K562 treated with DMSO at 1 percent for 48 hours (cell line): ENCODE data around the gene GRK2. TPM values are rescaled to one million over a fixed set of nuclear protein-coding genes. Genes with fewer than 3 reads are reported as not detected.

Experiments used
- total RNA-seq: library from RNA; unstranded; fragments of 300-600 nt; gene quantifications from 2 replicates; pipeline ENCODE4 v1.2.3, GENCODE V29; 2022; ENCODE audit warnings: low replicate concordance; ENCODE audit errors: extremely low read depth

The GRK2 gene
- 509 TPM in 1 of 2 replicates, not detected in the other for total RNA-seq

DNA sequence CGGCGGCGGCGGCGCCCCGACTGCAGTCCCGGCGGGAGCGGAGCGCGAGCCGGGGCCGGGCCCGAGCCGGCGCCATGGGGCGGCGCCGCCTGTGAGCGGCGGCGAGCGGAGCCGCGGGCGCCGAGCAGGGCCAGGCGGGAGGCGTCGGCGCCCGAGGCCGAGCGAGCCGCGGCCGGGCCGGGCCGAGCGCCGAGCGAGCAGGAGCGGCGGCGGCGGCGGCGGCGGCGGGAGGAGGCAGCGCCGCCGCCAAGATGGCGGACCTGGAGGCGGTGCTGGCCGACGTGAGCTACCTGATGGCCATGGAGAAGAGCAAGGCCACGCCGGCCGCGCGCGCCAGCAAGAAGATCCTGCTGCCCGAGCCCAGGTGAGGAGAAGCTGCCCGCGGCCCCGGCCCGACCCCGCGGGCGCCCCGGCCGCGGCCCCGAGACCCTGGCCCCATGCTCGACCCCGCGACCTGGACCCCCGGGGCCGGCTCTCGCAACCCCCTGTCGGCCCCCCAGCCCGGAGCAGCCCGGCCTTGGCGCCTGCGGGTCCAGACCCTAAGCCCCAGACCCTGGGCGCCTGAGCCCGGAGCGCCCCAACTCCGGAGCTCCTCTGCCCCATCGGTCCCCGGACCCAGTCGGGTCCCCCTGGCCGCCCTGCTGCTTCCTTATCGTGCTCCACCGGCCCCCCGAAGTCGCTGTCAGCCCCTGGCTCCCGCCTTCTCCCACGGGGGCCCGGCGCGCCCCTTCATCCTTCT lies at the start of gene GRK2:
TSS of gene GRK2 (plus strand) at position 25 of the 739 bp plus-strand sequence. CDS start at position 252, 227 bp downstream.

DNA sequence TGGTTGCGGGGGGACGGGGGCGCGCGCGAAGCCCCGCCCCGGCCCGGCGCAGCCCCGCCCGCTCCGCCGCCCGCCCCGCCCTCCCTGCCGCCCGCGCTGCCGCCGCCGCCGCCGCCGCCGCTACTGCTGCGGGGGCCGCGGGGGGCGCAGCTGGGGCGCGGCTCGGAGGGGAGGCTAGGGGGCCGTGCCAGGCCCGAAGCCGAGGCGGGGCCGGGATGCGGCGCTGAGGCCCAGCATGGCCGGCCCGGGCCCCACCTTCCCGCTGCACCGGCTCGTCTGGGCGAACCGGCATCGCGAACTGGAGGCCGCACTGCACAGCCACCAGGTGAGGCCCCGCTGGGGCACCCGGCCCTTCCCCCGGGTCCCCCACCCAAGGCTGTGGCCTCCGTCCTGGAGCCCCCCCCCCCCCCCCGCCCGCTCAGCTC lies 23.0 kb downstream of the GRK2 start, which contains the start of gene ANKRD13D:
TSS of gene ANKRD13D (plus strand) at position 78 of the 425 bp plus-strand sequence. CDS start at position 236, 158 bp downstream.

DNA sequence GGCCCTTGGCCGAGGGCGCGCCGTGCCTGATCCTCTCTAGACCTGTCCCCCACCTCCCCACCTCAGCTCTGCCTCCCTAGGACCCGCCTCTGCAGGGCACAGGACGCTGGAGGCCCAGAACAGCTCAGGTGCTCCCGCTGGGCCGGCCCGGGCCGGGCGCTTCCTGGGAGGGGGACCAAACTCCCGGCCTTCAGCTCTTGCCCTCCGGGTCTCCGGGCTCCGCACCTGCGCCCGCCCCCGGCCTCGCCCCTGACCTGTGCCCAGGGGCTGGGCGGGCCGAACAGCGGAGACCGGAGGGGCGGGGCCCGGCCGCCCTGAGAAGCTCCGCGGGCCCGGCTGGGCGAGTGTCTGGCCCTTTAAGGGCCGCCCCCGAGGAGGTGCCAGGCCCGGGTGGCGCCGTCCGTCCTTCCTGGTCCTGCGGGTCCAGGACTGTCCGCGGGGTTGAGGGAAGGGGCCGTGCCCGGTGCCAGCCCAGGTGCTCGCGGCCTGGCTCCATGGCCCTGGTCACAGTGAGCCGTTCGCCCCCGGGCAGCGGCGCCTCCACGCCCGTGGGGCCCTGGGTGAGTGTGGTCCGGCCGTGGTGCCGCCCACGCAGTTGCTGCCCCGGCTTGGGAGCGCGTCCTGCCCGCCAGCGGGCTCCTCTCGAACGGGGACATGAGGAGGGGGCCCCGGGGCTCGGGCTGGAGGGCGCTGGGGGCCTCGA lies 37.0 kb downstream of the GRK2 start, which contains the start of gene SSH3:
TSS of gene SSH3 (plus strand) at position 399 of the 703 bp plus-strand sequence. CDS start at position 495, 96 bp downstream.

Other genes starting within 250 kb of the GRK2 start
- not detected in 2 replicates for gene SYT12, start 243.3 kb upstream of the GRK2 start, total RNA-seq
- not detected in 2 replicates for gene RHOD, start 209.6 kb upstream of the GRK2 start, total RNA-seq
- not detected in 2 replicates for gene KDM2A, start 147.2 kb upstream of the GRK2 start, total RNA-seq
- gene ANKRD13D, start 22.8 kb downstream of the GRK2 start, total RNA-seq, result not detected in 2 replicates
- gene SSH3, start 37.1 kb downstream of the GRK2 start, total RNA-seq, result not detected in 2 replicates
- not detected in 2 replicates for gene POLD4, start 87.1 kb downstream of the GRK2 start, total RNA-seq
- gene CLCF1, start 107.1 kb downstream of the GRK2 start, total RNA-seq, result not detected in 2 replicates
- gene RAD9A, start 125.5 kb downstream of the GRK2 start, total RNA-seq, result not detected in 2 replicates
- 468 TPM in 1 of 2 replicates, not detected in the other for gene PPP1CA, start 135.4 kb downstream of the GRK2 start, total RNA-seq
- not detected in 2 replicates for gene TBC1D10C, start 137.6 kb downstream of the GRK2 start, total RNA-seq
- not detected in 2 replicates for gene CARNS1, start 149.2 kb downstream of the GRK2 start, total RNA-seq
- gene RPS6KB2, start 162.0 kb downstream of the GRK2 start, total RNA-seq, result not detected in 2 replicates
- not detected in 2 replicates for gene PTPRCAP, start 171.2 kb downstream of the GRK2 start, total RNA-seq
- 458 TPM in 1 of 2 replicates, not detected in the other for gene CORO1B, start 177.0 kb downstream of the GRK2 start, total RNA-seq
- gene GPR152, start 186.3 kb downstream of the GRK2 start, total RNA-seq, result not detected in 2 replicates
- not detected in 2 replicates for gene CABP4, start 188.9 kb downstream of the GRK2 start, total RNA-seq
- gene TMEM134, start 202.8 kb downstream of the GRK2 start, total RNA-seq, result not detected in 2 replicates
- gene AIP, start 216.6 kb downstream of the GRK2 start, total RNA-seq, result not detected in 2 replicates
- gene PITPNM1, start 238.9 kb downstream of the GRK2 start, total RNA-seq, result not detected in 2 replicates
- not detected in 2 replicates for gene CDK2AP2, start 241.7 kb downstream of the GRK2 start, total RNA-seq